ENCODE data around the gene ZNF649. TPM values are rescaled to one million over a fixed set of nuclear protein-coding genes. Genes with fewer than 3 reads are reported as not detected.

Gene ZNF649
- total RNA-seq, 1 experiment from 2014 or later = 148 TPM

DNA sequence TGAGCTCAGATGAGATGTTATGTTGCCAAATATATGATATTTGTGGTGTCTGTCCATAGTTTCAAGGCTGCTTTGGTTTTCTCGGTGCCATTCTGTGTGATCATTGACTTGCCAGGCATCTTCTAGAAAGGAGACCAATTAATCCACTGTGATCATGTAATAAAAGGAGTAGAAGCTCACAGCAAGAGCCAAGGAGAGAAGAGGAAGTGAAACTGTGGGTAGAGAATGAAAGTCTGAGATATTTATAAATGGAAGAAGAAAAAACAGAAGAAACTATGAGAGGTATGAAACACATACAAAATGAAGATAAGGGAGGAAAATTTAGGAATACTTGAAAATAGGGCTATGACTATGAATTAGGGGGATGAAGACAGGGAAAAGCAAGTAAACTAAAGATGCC, 11.3 kb upstream of the ZNF649 start:
- H3K4me1 Mint-ChIP-seq = no peaks in the 10 kb centered on the region
- Histone ChIP-seq H3K14ac (ENCODE audit: insufficient read depth, low read length) (no peak overlapping the region), H2BK20ac (ENCODE audit: low read depth, low read length, poor library complexity, severe bottlenecking) (no peak overlapping the region), H2BK15ac (ENCODE audit: low read depth, low read length) (no peak overlapping the region), H4K20me1 (ENCODE audit: control insufficient read depth, insufficient read depth, insufficient read length) (no peaks in the 10 kb centered on the region), H3K79me1 (ENCODE audit: insufficient read depth, low read depth, low read length, poor library complexity, severe bottlenecking) (no peaks in the 10 kb centered on the region), H3K79me2 (ENCODE audit: insufficient read depth, low read length) (no peaks in the 10 kb centered on the region), H3K4ac (ENCODE audit: low read depth, low read length) (no peak overlapping the region), H2AFZ (ENCODE audit: low read length) (no peak overlapping the region), H3K9me3 (ENCODE audit: control insufficient read depth, low read depth, low read length) (peaks cover 87% of the 10 kb centered on the region), H3K27me3 (ENCODE audit: insufficient read depth, low read length) (no peaks in the 10 kb centered on the region), H3T11ph (ENCODE audit: low read length) (no peak overlapping the region), H4K8ac (replicated peaks; ENCODE audit: insufficient read length, low read depth, low read length) (no peak overlapping the region), H3K27ac (ENCODE audit: insufficient read length, low read depth, low read length) (no peak overlapping the region), H3K56ac (ENCODE audit: insufficient read length, low read depth, low read length) (no peak overlapping the region), H2AK5ac (ENCODE audit: insufficient read length, low read length) (no peak overlapping the region), H3K4me1 (ENCODE audit: insufficient read depth, low read length) (no peaks in the 10 kb centered on the region), H4K91ac (ENCODE audit: insufficient read length, low read depth, low read length) (no peak overlapping the region), H3K23ac (ENCODE audit: insufficient read length, low read depth, low read length) (no peak overlapping the region), H4K5ac (ENCODE audit: insufficient read length, low read depth, low read length) (no peak overlapping the region), H2BK5ac (ENCODE audit: insufficient read length, low read length) (no peak overlapping the region), H3K23me2 (ENCODE audit: insufficient read length, low read depth, low read length, poor library complexity, severe bottlenecking) (no peaks in the 10 kb centered on the region), H2BK120ac (ENCODE audit: low read depth, low read length, poor library complexity, severe bottlenecking) (no peak overlapping the region), H3K4me2 (ENCODE audit: insufficient read depth, insufficient read length, low read length) (no peak overlapping the region), H2BK12ac (ENCODE audit: insufficient read length, low read depth, low read length) (no peak overlapping the region), H3K18ac (ENCODE audit: insufficient read length, low read depth, low read length) (no peak overlapping the region), H3K9ac (ENCODE audit: extremely low read depth, insufficient read length, low read length) (no peak overlapping the region)
- H3K36me3 Mint-ChIP-seq (ENCODE audit: insufficient read depth in 1 of 3, low read depth in 3 of 3) = peaks cover 12 to 78% (median 54%) of the 10 kb centered on the region in 3 experiments
- H3K9me3 Mint-ChIP-seq = peaks cover 88 to 92% of the 10 kb centered on the region in 2 experiments
- TF ChIP-seq, protein P1, sequence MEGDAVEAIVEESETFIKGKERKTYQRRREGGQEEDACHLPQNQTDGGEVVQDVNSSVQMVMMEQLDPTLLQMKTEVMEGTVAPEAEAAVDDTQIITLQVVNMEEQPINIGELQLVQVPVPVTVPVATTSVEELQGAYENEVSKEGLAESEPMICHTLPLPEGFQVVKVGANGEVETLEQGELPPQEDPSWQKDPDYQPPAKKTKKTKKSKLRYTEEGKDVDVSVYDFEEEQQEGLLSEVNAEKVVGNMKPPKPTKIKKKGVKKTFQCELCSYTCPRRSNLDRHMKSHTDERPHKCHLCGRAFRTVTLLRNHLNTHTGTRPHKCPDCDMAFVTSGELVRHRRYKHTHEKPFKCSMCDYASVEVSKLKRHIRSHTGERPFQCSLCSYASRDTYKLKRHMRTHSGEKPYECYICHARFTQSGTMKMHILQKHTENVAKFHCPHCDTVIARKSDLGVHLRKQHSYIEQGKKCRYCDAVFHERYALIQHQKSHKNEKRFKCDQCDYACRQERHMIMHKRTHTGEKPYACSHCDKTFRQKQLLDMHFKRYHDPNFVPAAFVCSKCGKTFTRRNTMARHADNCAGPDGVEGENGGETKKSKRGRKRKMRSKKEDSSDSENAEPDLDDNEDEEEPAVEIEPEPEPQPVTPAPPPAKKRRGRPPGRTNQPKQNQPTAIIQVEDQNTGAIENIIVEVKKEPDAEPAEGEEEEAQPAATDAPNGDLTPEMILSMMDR (conservative IDR thresholded peaks at IDR 0.05) = no peak
- no CpG with 5 or more reads among the region's 1 CpG for WGBS (ENCODE audit: extremely low coverage, insufficient read length, low lambda C conversion rate)
- H3K4me3 Mint-ChIP-seq = no peak overlapping the region; a peak in 1 of 5 replicates
- peaks cover 4% of the 10 kb centered on the region; the same call in 1 of the 2 replicates for H3K27me3 Mint-ChIP-seq (ENCODE audit: low read depth)
- no peak for DNase-seq
- H3K27ac Mint-ChIP-seq = no peak overlapping the region

All from H9 (cell line).